ENCODE data around the gene TUBB4B.
"Not testable (repeated sequence)": the region's sequence is repeated elsewhere in the genome, so short reads cannot be mapped to it uniquely, and the experiment has no call there.

The TUBB4B gene

GRCh38 chr9:137253717-137254623, 12.9 kb downstream of the TUBB4B start:
- no peak for DNase-seq

GRCh38 chr9:137254624-137255447, 13.7 kb downstream of the TUBB4B start, which contains the start of gene NELFB:
Gene NELFB (plus strand): TSS chr9:137255327.
- peak; percentile 93 to 94 for DNase-seq

GRCh38 chr9:137255448-137256114, 14.5 kb downstream of the TUBB4B start:
- peak in 1 of 2 donors; percentile 28 for DNase-seq

GRCh38 chr9:137256362-137256761, 15.3 kb downstream of the TUBB4B start:
- no peak for DNase-seq

GRCh38 chr9:137256856-137257255, 15.8 kb downstream of the TUBB4B start:
- no peak for DNase-seq

GRCh38 chr9:137262173-137262908, 21.3 kb downstream of the TUBB4B start:
- DNase-seq = not testable (repeated sequence)

GRCh38 chr9:137262909-137263285, 21.8 kb downstream of the TUBB4B start:
- no peak for DNase-seq

- DNase-seq = no peak
Measured at GRCh38 chr9:137263506-137263905, 22.4 kb downstream of the TUBB4B start.

GRCh38 chr9:137264067-137264466, 23.0 kb downstream of the TUBB4B start:
- DNase-seq = no peak

- DNase-seq = no peak
Measured at GRCh38 chr9:137265496-137266161, 24.5 kb downstream of the TUBB4B start.

GRCh38 chr9:137266162-137266527, 25.1 kb downstream of the TUBB4B start:
- DNase-seq = no peak

GRCh38 chr9:137266585-137267453, 25.7 kb downstream of the TUBB4B start:
- no peak for DNase-seq

GRCh38 chr9:137267933-137268355, 26.9 kb downstream of the TUBB4B start:
- DNase-seq = no peak

- no peak for DNase-seq
Measured at GRCh38 chr9:137268538-137269201, 27.6 kb downstream of the TUBB4B start.

GRCh38 chr9:137269231-137269772, 28.2 kb downstream of the TUBB4B start:
- DNase-seq = no peak

- no peak for DNase-seq
Measured at GRCh38 chr9:137270929-137271695, 30.0 kb downstream of the TUBB4B start.

GRCh38 chr9:137271696-137272076, 30.6 kb downstream of the TUBB4B start:
- DNase-seq = no peak

GRCh38 chr9:137272241-137273094, 31.4 kb downstream of the TUBB4B start:
- DNase-seq = no peak

Measured in activated CD4-positive, alpha-beta T cell treated with anti-CD3 and anti-CD28 coated beads for 4 hours (primary cell).